GM19328 (cell line): Measurements from ENCODE around the gene CASQ1.

Source experiments
- ATAC-seq: cut with Tn5 transposase; IDR thresholded peaks from one replicate; pipeline ENCODE4 v1.9.1; 2021; ENCODE audit warnings: mild to moderate bottlenecking, moderate library complexity; ENCODE audit not compliant: unreplicated experiment

The CASQ1 gene

DNA sequence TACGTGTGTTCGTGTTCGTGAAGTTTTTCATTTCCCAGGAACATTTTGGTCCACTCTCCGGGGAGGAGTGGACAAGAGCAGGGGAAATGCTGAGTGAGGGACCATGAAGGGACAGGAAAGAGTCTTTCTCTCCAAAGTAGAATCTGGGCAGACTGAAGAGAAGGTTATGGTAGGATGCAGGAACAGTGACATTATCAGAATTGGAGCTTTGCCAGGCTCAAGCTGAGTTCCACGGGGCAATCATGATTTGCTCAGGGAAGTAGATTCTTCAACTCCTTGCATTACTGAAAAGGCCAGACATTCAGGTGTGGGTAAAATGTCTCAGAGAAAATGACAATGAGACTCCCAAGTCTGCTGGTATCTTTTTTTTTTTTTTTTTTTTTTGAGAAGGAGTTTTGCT, 22.4 kb upstream of the CASQ1 start:
- ATAC-seq = no peak

GRCh38 chr1:160168609-160169369, 21.6 kb upstream of the CASQ1 start:
- no peak for ATAC-seq

DNA sequence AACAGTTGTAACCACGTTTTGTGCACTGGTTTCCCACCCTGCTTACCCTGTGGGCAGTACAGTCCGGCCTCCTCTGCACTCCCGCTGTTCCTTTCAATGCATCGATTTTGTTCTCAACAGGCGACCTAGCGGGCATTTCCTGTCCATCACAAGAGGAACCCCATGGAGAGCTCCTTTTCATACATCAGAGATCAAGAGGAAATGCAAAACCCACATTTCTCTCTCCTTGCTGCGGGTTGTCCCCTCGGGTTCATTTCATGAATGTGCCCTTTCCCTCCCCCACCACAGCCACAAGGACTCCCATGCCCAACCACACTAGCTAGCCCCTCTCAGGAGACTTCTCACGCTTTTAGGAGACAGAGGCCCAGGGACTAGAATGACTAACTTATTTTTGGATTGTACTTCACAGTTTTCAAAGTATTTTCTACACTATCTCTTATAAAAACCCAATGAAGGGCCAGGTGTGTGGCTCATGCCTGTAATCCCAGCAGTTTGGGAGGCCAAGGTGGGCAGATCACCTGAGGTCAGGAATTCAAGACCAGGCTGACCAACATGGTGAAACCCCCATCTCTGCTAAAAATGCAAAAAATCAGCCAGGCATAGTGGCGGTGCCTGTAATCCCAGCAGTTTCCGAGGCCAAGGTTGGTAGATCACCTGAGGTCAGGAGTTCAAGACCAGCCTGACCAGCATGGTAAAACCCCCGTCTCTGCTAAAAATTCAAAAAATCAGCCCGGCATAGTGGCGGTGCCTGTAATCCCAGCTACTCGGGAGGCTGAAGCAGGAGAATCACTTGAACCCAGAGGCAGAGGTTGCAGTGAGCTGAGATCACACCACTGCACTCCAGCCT, 20.6 kb upstream of the CASQ1 start:
- ATAC-seq = no peak

DNA sequence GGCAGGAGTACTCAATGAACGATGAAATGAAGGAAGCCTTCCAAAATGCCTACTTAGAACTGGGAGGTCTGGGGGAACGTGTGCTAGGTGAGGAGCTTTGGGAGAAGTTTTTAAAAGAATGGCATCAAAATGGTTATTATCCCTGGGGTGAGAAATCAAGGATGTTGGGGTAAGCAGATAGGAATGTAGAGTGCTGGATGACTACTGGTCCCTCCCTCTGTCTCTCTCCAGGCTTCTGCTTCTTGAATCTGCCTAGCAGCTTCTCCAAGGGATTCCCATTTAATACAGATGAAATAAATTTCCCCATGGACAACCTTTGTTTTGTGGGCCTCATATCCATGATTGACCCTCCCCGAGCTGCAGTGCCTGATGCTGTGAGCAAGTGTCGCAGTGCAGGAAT, 19.0 kb upstream of the CASQ1 start:
- ATAC-seq = no peak

- ATAC-seq = no peak
Observed at GRCh38 chr1:160171980-160172379, 18.4 kb upstream of the CASQ1 start.

DNA sequence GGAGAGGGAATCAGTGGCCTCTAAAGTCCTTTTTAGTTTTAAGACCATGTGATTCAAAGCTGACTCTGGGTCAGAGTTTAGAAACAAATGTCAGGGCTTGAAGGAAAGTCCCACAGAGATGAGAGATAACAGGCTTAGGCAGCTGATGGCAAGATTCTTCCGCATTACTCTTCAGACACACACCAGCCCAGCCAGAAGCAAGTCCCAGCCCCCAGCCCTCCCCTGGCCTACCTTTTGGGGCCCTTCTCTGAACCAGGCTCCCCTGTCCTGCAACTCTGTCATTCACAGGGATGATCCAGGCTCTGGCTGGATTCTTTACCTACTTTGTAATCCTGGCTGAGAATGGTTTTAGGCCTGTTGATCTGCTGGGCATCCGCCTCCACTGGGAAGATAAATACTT, 13.1 kb upstream of the CASQ1 start:
- ATAC-seq = no peak

- no peak for ATAC-seq
Observed at GRCh38 chr1:160177667-160178066, 12.7 kb upstream of the CASQ1 start.

GRCh38 chr1:160178731-160179130, 11.6 kb upstream of the CASQ1 start:
- ATAC-seq = no peak

GRCh38 chr1:160179336-160179735, 11.0 kb upstream of the CASQ1 start:
- ATAC-seq = no peak

- ATAC-seq = no peak
Observed at GRCh38 chr1:160186246-160186645, 4.1 kb upstream of the CASQ1 start.

- ATAC-seq = no peak
Observed at GRCh38 chr1:160186729-160187128, 3.6 kb upstream of the CASQ1 start.

GRCh38 chr1:160187407-160187806, 3.0 kb upstream of the CASQ1 start:
- no peak for ATAC-seq

GRCh38 chr1:160188341-160188740, 2.0 kb upstream of the CASQ1 start:
- no peak for ATAC-seq

- no peak for ATAC-seq
Observed at GRCh38 chr1:160191756-160192155, 1.4 kb downstream of the CASQ1 start.

GRCh38 chr1:160192234-160192633, 1.9 kb downstream of the CASQ1 start:
- ATAC-seq = no peak

GRCh38 chr1:160193091-160193819, 2.9 kb downstream of the CASQ1 start:
- no peak for ATAC-seq

- no peak for ATAC-seq
Observed at GRCh38 chr1:160193832-160194736, 3.7 kb downstream of the CASQ1 start.

- ATAC-seq = no peak
Observed at GRCh38 chr1:160194737-160195059, 4.3 kb downstream of the CASQ1 start.

- ATAC-seq = no peak
Observed at GRCh38 chr1:160196143-160196542, 5.8 kb downstream of the CASQ1 start.

GRCh38 chr1:160197231-160197630, 6.9 kb downstream of the CASQ1 start:
- no peak for ATAC-seq

DNA sequence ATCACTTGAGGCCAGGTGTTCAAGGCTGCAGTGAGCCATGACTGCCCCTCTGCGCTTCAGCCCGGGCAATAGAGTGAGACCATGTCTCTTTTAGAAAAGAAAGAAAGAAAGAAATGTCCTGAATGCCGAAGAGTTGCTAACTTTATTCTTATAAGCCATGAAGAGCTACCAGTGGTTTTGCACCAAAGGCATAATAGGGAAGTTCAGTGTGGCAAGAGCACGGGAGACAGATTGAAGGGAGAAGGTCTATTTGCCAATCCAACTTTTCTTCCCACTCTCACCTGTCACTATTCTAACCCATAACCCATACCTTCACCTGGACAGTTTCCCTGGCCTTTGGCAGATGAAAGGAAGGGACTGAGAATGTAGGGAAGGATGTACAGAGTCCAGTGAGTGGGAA, 10.4 kb downstream of the CASQ1 start:
- ATAC-seq = no peak
